CD14-positive monocyte (primary cell): ENCODE results near the gene PIAS4. TPM values are rescaled to one million over a fixed set of nuclear protein-coding genes. Genes with fewer than 3 reads are reported as not detected.

Source experiments
- DNase-seq, 3 donors: peaks; one replicate each; pipeline ENCODE4 v3.0.0-alpha.2; 2011 to 2022
- H2AFZ ChIP-seq: 2 replicates; pipeline ENCODE4 v1.6.0; 2012; ENCODE audit warnings: mild to moderate bottlenecking, low read depth, low read length, inconsistent platforms; ENCODE audit not compliant: insufficient read depth, poor library complexity, severe bottlenecking
- H3K27ac ChIP-seq, 2 donors: 1 replicate in 1 of 2; 2 replicates in 1 of 2; pipeline ENCODE4 v1.5.1; 2012 to 2013; ENCODE audit warnings: low read length in 2 of 2, control low read depth in 1 of 2, inconsistent platforms in 1 of 2, low read depth in 1 of 2, mild to moderate bottlenecking in 1 of 2
- H3K27me3 ChIP-seq, 2 donors: one replicate each; pipeline versions ENCODE4 v1.6.0 to v1.6.1; 2011 to 2013; ENCODE audit warnings: low read length in 2 of 2; ENCODE audit not compliant: control insufficient read depth in 2 of 2, insufficient read depth in 2 of 2
- H3K36me3 ChIP-seq, 2 donors: replicated peaks in 1 of 2; 1 replicate in 1 of 2; 2 replicates in 1 of 2; pipeline versions ENCODE4 v1.5.1 to v1.6.1; 2012 to 2013; ENCODE audit warnings: low read length in 2 of 2, control low read depth in 1 of 2, inconsistent platforms in 1 of 2, mild to moderate bottlenecking in 1 of 2; ENCODE audit not compliant: insufficient read depth in 2 of 2, control insufficient read depth in 1 of 2
- H3K4me1 ChIP-seq, 2 donors: 1 replicate in 1 of 2; 2 replicates in 1 of 2; pipeline versions ENCODE4 v1.5.1 to v1.6.1; 2012 to 2013; ENCODE audit warnings: low read length in 2 of 2, control low read depth in 1 of 2, inconsistent platforms in 1 of 2, mild to moderate bottlenecking in 1 of 2, moderate library complexity in 1 of 2; ENCODE audit not compliant: insufficient read depth in 2 of 2, control insufficient read depth in 1 of 2
- H3K4me2 ChIP-seq: replicated peaks from 2 replicates; pipeline ENCODE3; 2012; ENCODE audit warnings: low read length, moderate library complexity, mild to moderate bottlenecking; ENCODE audit not compliant: poor library complexity, severe bottlenecking; ENCODE audit errors: extremely low read depth
- H3K4me3 ChIP-seq, 3 experiments: fragments of 200-600 bp in 1 of 3; sonication (generic) in 1 of 3; replicated peaks in 1 of 3; 1 replicate in 2 of 3; 2 replicates in 1 of 3; pipeline ENCODE4 v1.5.1; 2011 to 2013; ENCODE audit warnings: low read length in 3 of 3, mild to moderate bottlenecking in 3 of 3, control low read depth in 2 of 3, low read depth in 2 of 3, inconsistent platforms in 1 of 3, moderate library complexity in 1 of 3
- H3K79me2 ChIP-seq: 2 replicates; pipeline ENCODE4 v1.6.0; 2012; ENCODE audit warnings: mild to moderate bottlenecking, control low read depth, inconsistent platforms, low read length, moderate library complexity; ENCODE audit not compliant: insufficient read depth
- H3K9ac ChIP-seq: 2 replicates; pipeline ENCODE4 v1.6.0; 2017; ENCODE audit warnings: low read length, mild to moderate bottlenecking; ENCODE audit not compliant: insufficient read depth, poor library complexity, severe bottlenecking
- H3K9me3 ChIP-seq, 2 donors: replicated peaks in 1 of 2; 1 replicate in 1 of 2; 2 replicates in 1 of 2; pipeline versions ENCODE4 v1.5.1 to v1.6.1; 2012 to 2013; ENCODE audit warnings: low read length in 2 of 2, control low read depth in 1 of 2; ENCODE audit not compliant: control insufficient read depth in 1 of 2, insufficient read depth in 1 of 2
- H4K20me1 ChIP-seq: 2 replicates; pipeline ENCODE4 v1.6.0; 2012; ENCODE audit warnings: mild to moderate bottlenecking, low read length, control low read depth, moderate library complexity; ENCODE audit not compliant: insufficient read depth
- H3K27ac Mint-ChIP-seq, 7 donors: one replicate each; pipeline ENCODE4 v1.8.0; 2020; ENCODE audit warnings: mild to moderate bottlenecking in 7 of 7, mixed read lengths in 7 of 7, moderate library complexity in 6 of 7, inconsistent platforms in 2 of 7
- H3K27me3 Mint-ChIP-seq, 3 donors: one replicate each; pipeline ENCODE4 v1.8.0; 2021 to 2022; ENCODE audit warnings: low read depth in 3 of 3, mild to moderate bottlenecking in 3 of 3, mixed read lengths in 3 of 3, moderate library complexity in 3 of 3, inconsistent platforms in 1 of 3
- H3K36me3 Mint-ChIP-seq, 2 donors: one replicate each; pipeline ENCODE4 v1.8.0; 2020; ENCODE audit warnings: mixed read lengths in 2 of 2, inconsistent platforms in 1 of 2, mild to moderate bottlenecking in 1 of 2
- H3K4me1 Mint-ChIP-seq: one replicate; pipeline ENCODE4 v1.8.0; 2020; ENCODE audit warnings: mild to moderate bottlenecking, mixed read lengths
- H3K4me3 Mint-ChIP-seq, 2 donors: one replicate each; pipeline ENCODE4 v1.8.0; 2020; ENCODE audit warnings: mild to moderate bottlenecking in 2 of 2, mixed read lengths in 2 of 2, moderate library complexity in 1 of 2
- H3K9me3 Mint-ChIP-seq, 7 donors: one replicate each; pipeline ENCODE4 v1.8.0; 2020 to 2022; ENCODE audit warnings: mixed read lengths in 7 of 7, mild to moderate bottlenecking in 6 of 7, moderate library complexity in 6 of 7, inconsistent platforms in 2 of 7
- CTCF ChIP-seq: fragments of 200-600 bp; IDR thresholded peaks from one replicate; pipeline ENCODE4 v1.8.0; 2022; ENCODE audit warnings: antibody characterized with exemption, mild to moderate bottlenecking
- WGBS: methylation state at CpG from one replicate; pipeline ENCODE4 v1.1.5; 2013; ENCODE audit warnings: missing lambda C conversion rate; ENCODE audit not compliant: insufficient coverage; 5-methylcytosine and 5-hydroxymethylcytosine counted together
- intact Hi-C, 2 donors: fragments of 100-400 bp; cut with micrococcal nuclease; formaldehyde crosslinking; loops; one replicate each; pipeline versions ENCODE4 v1.15.0 to v1.15.1; 2023
- polyA plus RNA-seq, 3 donors: library from polyadenylated mRNA; depleted of rRNA in 1 of 3; unstranded in 2 of 3; stranded (reverse) in 1 of 3; fragments of 300-500 nt in 2 of 3; fragments of >200 nt in 1 of 3; fragmentation: Illumina TruSeq in 2 of 3; gene quantifications; 1 replicate in 2 of 3; 2 replicates in 1 of 3; pipeline ENCODE4 v1.2.3, GENCODE V29; 2012 to 2021

PIAS4 gene
- polyA plus RNA-seq, 3 donors, result 2.3 to 8.1 (median 5.9) TPM

- peak overlapping the region; percentile 82 for H3K9ac ChIP-seq
- peak overlapping the region; percentile 2 to 93 (median 35) for H3K4me3 ChIP-seq
- no peak overlapping the region for H2AFZ ChIP-seq
- H3K27me3 Mint-ChIP-seq, result peaks cover 0 to 2% (median 1%) of the 10 kb centered on the region in 3 donors
- no peaks in the 10 kb centered on the region for H3K9me3 ChIP-seq
- intact Hi-C loops, result loop anchor here in 1 of 2 donors (5.0 kb wide), 1 partner anchor 53 kb away; the partner anchor contains the start of gene PIAS4
- peak overlapping the region; percentile 97 for H3K27ac ChIP-seq
- H3K4me1 ChIP-seq, result peaks cover 80 to 88% of the 10 kb centered on the region in 2 donors
- no peaks in the 10 kb centered on the region for H3K27me3 ChIP-seq
- H3K4me2 ChIP-seq, result peak overlapping the region; percentile 89
- peaks cover 64% of the 10 kb centered on the region for H4K20me1 ChIP-seq
- H3K4me3 Mint-ChIP-seq, result peak overlapping the region; percentile 30 to 58
- peaks cover 63% of the 10 kb centered on the region for H3K4me1 Mint-ChIP-seq
- WGBS, result 90% methylated on average over 13 of the region's 16 CpGs
- peak overlapping the region; percentile 93 to 100 (median 96) for H3K27ac Mint-ChIP-seq
- H3K79me2 ChIP-seq, result peaks cover 95% of the 10 kb centered on the region
- H3K36me3 ChIP-seq, result peaks cover 16 to 23% of the 10 kb centered on the region in 2 donors
- TF ChIP-seq CTCF, result no peak
- peaks cover 24 to 36% of the 10 kb centered on the region in 2 donors for H3K36me3 Mint-ChIP-seq
- no peaks in the 10 kb centered on the region for H3K9me3 Mint-ChIP-seq
- no peak for DNase-seq
Observed at GRCh38 chr19:4060621-4061177, 53.2 kb downstream of the PIAS4 start.

- DNase-seq, result peak in 2 of 3 donors; percentile 54 to 61
- Histone ChIP-seq H3K4me2 (peak overlapping the region; percentile 89), H2AFZ (no peak overlapping the region), H3K79me2 (peaks cover 92% of the 10 kb centered on the region), H3K27me3 (no peaks in the 10 kb centered on the region), H3K36me3 (peaks cover 12 to 18% of the 10 kb centered on the region in 2 donors), H3K4me3 (peak overlapping the region; percentile 5 to 93 (median 35)), H3K9me3 (no peaks in the 10 kb centered on the region), H3K4me1 (peaks cover 75 to 83% of the 10 kb centered on the region in 2 donors), H3K27ac (peak overlapping the region; percentile 97), H4K20me1 (peaks cover 59% of the 10 kb centered on the region), H3K9ac (peak overlapping the region; percentile 82)
- TF ChIP-seq CTCF, result no peak
- Mint-ChIP-seq H3K27ac (peak overlapping the region; percentile 87 to 100 (median 96)), H3K4me1 (peaks cover 58% of the 10 kb centered on the region), H3K4me3 (peak overlapping the region; percentile 58 to 73), H3K9me3 (no peaks in the 10 kb centered on the region), H3K27me3 (peaks cover 0 to 2% (median 1%) of the 10 kb centered on the region in 3 donors), H3K36me3 (peaks cover 18 to 31% of the 10 kb centered on the region in 2 donors)
- WGBS, result 28% methylated on average over 19 of the region's 23 CpGs
- intact Hi-C loops, result loop anchor here in 1 of 2 donors (5.0 kb wide), 1 partner anchor 54 kb away; the partner anchor contains the start of gene PIAS4
Observed at GRCh38 chr19:4061178-4061682, 53.7 kb downstream of the PIAS4 start.
